Measurements from ENCODE around the gene CHCHD3.

Gene CHCHD3

GRCh38 chr7:132777414-132777813, 304.5 kb downstream of the CHCHD3 start:
- no peak overlapping the region for H3K27ac ChIP-seq
- no peaks in the 10 kb centered on the region for H3K27me3 ChIP-seq (ENCODE audit: insufficient read depth, low read depth, severe bottlenecking)
- H3K9me3 ChIP-seq (ENCODE audit: severe bottlenecking): no peaks in the 10 kb centered on the region
- no peak overlapping the region for H3K4me3 ChIP-seq (ENCODE audit: low read depth, low read length)
- no peaks in the 10 kb centered on the region for H3K36me3 ChIP-seq
- no peak for DNase-seq
- TF ChIP-seq CTCF (IDR thresholded peaks at IDR 0.05; ENCODE audit: low read depth, low read length): no peak

- no peaks in the 10 kb centered on the region for H3K27me3 ChIP-seq (ENCODE audit: insufficient read depth, low read depth, severe bottlenecking)
- DNase-seq: no peak
- no peak overlapping the region for H3K4me3 ChIP-seq (ENCODE audit: low read depth, low read length)
- TF ChIP-seq CTCF (IDR thresholded peaks at IDR 0.05; ENCODE audit: low read depth, low read length): no peak
- H3K9me3 ChIP-seq (ENCODE audit: severe bottlenecking): no peaks in the 10 kb centered on the region
- H3K36me3 ChIP-seq: no peaks in the 10 kb centered on the region
- H3K27ac ChIP-seq: no peak overlapping the region
Measured at GRCh38 chr7:132776048-132776620, 305.8 kb downstream of the CHCHD3 start.

- DNase-seq: no peak
Measured at GRCh38 chr7:132773527-132773956, 308.3 kb downstream of the CHCHD3 start.

GRCh38 chr7:132771301-132771730, 310.6 kb downstream of the CHCHD3 start:
- Histone ChIP-seq H3K36me3 (no peaks in the 10 kb centered on the region), H3K9me3 (ENCODE audit: severe bottlenecking) (peaks cover 10% of the 10 kb centered on the region), H3K4me3 (ENCODE audit: low read depth, low read length) (no peak overlapping the region), H3K27me3 (ENCODE audit: insufficient read depth, low read depth, severe bottlenecking) (no peaks in the 10 kb centered on the region), H3K27ac (peak overlapping the region; percentile 29; the same call in 1 of the 2 replicates)
- TF ChIP-seq CTCF (IDR thresholded peaks at IDR 0.05; ENCODE audit: low read depth, low read length): no peak
- no peak for DNase-seq

More at GRCh38 chr7:132773527-132773956, 308.3 kb downstream of the CHCHD3 start:
- H3K27me3 ChIP-seq (ENCODE audit: insufficient read depth, low read depth, severe bottlenecking): no peaks in the 10 kb centered on the region
- peaks cover 10% of the 10 kb centered on the region for H3K9me3 ChIP-seq (ENCODE audit: severe bottlenecking)
- H3K27ac ChIP-seq: no peak overlapping the region
- H3K36me3 ChIP-seq: no peaks in the 10 kb centered on the region
- TF ChIP-seq CTCF (IDR thresholded peaks at IDR 0.05; ENCODE audit: low read depth, low read length): no peak
- no peak overlapping the region for H3K4me3 ChIP-seq (ENCODE audit: low read depth, low read length)

GRCh38 chr7:132770055-132770454, 311.8 kb downstream of the CHCHD3 start:
- peaks cover 10% of the 10 kb centered on the region for H3K9me3 ChIP-seq (ENCODE audit: severe bottlenecking)

More at GRCh38 chr7:132770055-132770454, 311.8 kb downstream of the CHCHD3 start:
- Histone ChIP-seq H3K27me3 (ENCODE audit: insufficient read depth, low read depth, severe bottlenecking) (no peaks in the 10 kb centered on the region), H3K36me3 (no peaks in the 10 kb centered on the region), H3K27ac (peak overlapping the region; percentile 20; the same call in 1 of the 2 replicates), H3K4me3 (ENCODE audit: low read depth, low read length) (no peak overlapping the region)
- peak; percentile 55 for DNase-seq
- TF ChIP-seq CTCF (IDR thresholded peaks at IDR 0.05; ENCODE audit: low read depth, low read length): no peak
